ENCODE data around the gene TIMM44. TPM values are rescaled to one million over a fixed set of nuclear protein-coding genes. Genes with fewer than 3 reads are reported as not detected.

The TIMM44 gene
- polyA plus RNA-seq, 1 of the 3 experiments (the other 2 are of a cell fraction) = 49.7 TPM

GRCh38 chr19:7912144-7912696 lies 31.2 kb downstream of the TIMM44 start:
- Histone ChIP-seq H3K27ac (ENCODE audit: low read depth in 2 of 2, low read length in 1 of 2) (no peak overlapping the region), H3K27me3 (ENCODE audit: insufficient read depth) (peaks cover 7% of the 10 kb centered on the region; the same call in 1 of the 2 replicates), H3K36me3 (replicated peaks in 1 of 2; ENCODE audit: control insufficient read depth in 1 of 2, insufficient read depth in 2 of 2, low read length in 1 of 2) (peaks cover 0 to 35% of the 10 kb centered on the region in 2 experiments), H2AFZ (ENCODE audit: low read depth) (no peak overlapping the region), H3K4me3 (ENCODE audit: low read depth in 2 of 2, low read length in 1 of 2) (no peak overlapping the region), H3K9ac (no peak overlapping the region), H3F3A (replicated peaks; ENCODE audit: insufficient read depth) (peaks cover 6% of the 10 kb centered on the region), H3K9me2 (no peaks in the 10 kb centered on the region), H3K4me1 (ENCODE audit: control insufficient read depth in 1 of 2, insufficient read depth in 2 of 2, low read depth in 1 of 2, low read length in 1 of 2) (peaks cover 0 to 5% of the 10 kb centered on the region in 2 experiments; a peak in 2 of 4 replicates), H3K9me3 (no peaks in the 10 kb centered on the region), H3K79me2 (ENCODE audit: insufficient read depth) (peaks cover 12% of the 10 kb centered on the region; the same call in 1 of the 2 replicates), H3K4me2 (no peak overlapping the region), H4K20me1 (ENCODE audit: insufficient read depth) (peaks cover 10% of the 10 kb centered on the region)
- ChIA-PET POLR2A (no interaction called here), CTCF (interaction anchor here (1.5 to 2.1 kb wide), 2 partner anchors 8 to 59 kb away, joined by 5 to 9 read pairs; partner anchors contain the start of gene MAP2K7)
- 96% methylated on average over 16 of the region's 31 CpGs for WGBS (ENCODE audit: low lambda C conversion rate)
- DNase-seq = no peak
- TF ChIP-seq RFX5 (IDR thresholded peaks at IDR 0.05; ENCODE audit: low read length) = no peak
- TF ChIP-seq, protein P1, sequence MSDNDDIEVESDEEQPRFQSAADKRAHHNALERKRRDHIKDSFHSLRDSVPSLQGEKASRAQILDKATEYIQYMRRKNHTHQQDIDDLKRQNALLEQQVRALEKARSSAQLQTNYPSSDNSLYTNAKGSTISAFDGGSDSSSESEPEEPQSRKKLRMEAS (IDR thresholded peaks at IDR 0.05; ENCODE audit: low read depth) = no peak
- no peak for TF ChIP-seq GATA2 (CRISPR knock-in tag; IDR thresholded peaks at IDR 0.05)
- no peak for TF ChIP-seq RXRA (IDR thresholded peaks at IDR 0.05; ENCODE audit: borderline replicate concordance, low read depth)
- no peak for TF ChIP-seq TEAD4 (IDR thresholded peaks at IDR 0.05; ENCODE audit: borderline replicate concordance, insufficient read depth)
- no peak for TF ChIP-seq NFIC (IDR thresholded peaks at IDR 0.05; ENCODE audit: borderline replicate concordance)
- TF ChIP-seq FOSL2 (IDR thresholded peaks at IDR 0.05; ENCODE audit: borderline replicate concordance, low read depth) = no peak
- TF ChIP-seq POLR2AphosphoS5 (IDR thresholded peaks at IDR 0.05; ENCODE audit: low read depth, low read length) = no peak
- no peak for TF ChIP-seq RAD21 (IDR thresholded peaks at IDR 0.05; ENCODE audit: low read length)
- TF ChIP-seq MEF2A (IDR thresholded peaks at IDR 0.05; ENCODE audit: borderline replicate concordance, low read depth) = no peak
- TF ChIP-seq, protein P2, sequence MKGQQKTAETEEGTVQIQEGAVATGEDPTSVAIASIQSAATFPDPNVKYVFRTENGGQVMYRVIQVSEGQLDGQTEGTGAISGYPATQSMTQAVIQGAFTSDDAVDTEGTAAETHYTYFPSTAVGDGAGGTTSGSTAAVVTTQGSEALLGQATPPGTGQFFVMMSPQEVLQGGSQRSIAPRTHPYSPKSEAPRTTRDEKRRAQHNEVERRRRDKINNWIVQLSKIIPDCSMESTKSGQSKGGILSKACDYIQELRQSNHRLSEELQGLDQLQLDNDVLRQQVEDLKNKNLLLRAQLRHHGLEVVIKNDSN (IDR thresholded peaks at IDR 0.05; ENCODE audit: borderline replicate concordance, low read depth) = no peak
- TF ChIP-seq MXI1 (IDR thresholded peaks at IDR 0.05; ENCODE audit: low read depth, low read length) = no peak
- no peak for TF ChIP-seq CHD2 (IDR thresholded peaks at IDR 0.05; ENCODE audit: low read length, partially characterized antibody)
- TF ChIP-seq RCOR1 (IDR thresholded peaks at IDR 0.05; ENCODE audit: low read length) = no peak
- no peak for TF ChIP-seq JUND (IDR thresholded peaks at IDR 0.05)
- TF ChIP-seq TAF1 (IDR thresholded peaks at IDR 0.05; ENCODE audit: borderline replicate concordance, low read depth, low read length) = no peak
- no peak for TF ChIP-seq TCF12 (IDR thresholded peaks at IDR 0.05)
- TF ChIP-seq EP300 (IDR thresholded peaks at IDR 0.05; ENCODE audit: borderline replicate concordance in 1 of 2, low read depth in 1 of 2, low read length in 1 of 2) = no peak
- no peak for TF ChIP-seq EZH2phosphoT487 (IDR thresholded peaks at IDR 0.05; ENCODE audit: borderline replicate concordance, low read depth)
- TF ChIP-seq YY1 (IDR thresholded peaks at IDR 0.05; ENCODE audit: low read depth) = no peak

All from SK-N-SH (cell line).